ENCODE results near the gene ATG10. TPM values are rescaled to one million over a fixed set of nuclear protein-coding genes. Genes with fewer than 3 reads are reported as not detected.

ATG10 gene
- total RNA-seq, 2 donors from 2014 or later: 3.2 to 16.7 TPM

- H3K4me3 ChIP-seq: peak within 1 kb of the TSS; percentile 58 to 87
- DNase-seq (ENCODE audit: low spot score): peak; percentile 84
- no peaks in the 10 kb centered on the region for H3K9me3 ChIP-seq
- peaks cover 5 to 9% of the 10 kb centered on the region in 2 donors for H3K36me3 ChIP-seq
- WGBS: under 1% methylated on average over 60 of the region's 60 CpGs
- H3K27me3 ChIP-seq (replicated peaks; ENCODE audit: insufficient read depth): no peaks in the 10 kb centered on the region
- H3K4me1 ChIP-seq (replicated peaks): no peaks in the 10 kb centered on the region
- intact Hi-C loops (cut with DNase I): no loop called here
- peak within 1 kb of the TSS; percentile 74 to 81 for H3K27ac ChIP-seq
- TF ChIP-seq CTCF (IDR thresholded peaks at IDR 0.05) (peak in 2 of 4 experiments; percentile 6 to 19), POLR2A (IDR thresholded peaks at IDR 0.05) (peak; percentile 60), POLR2AphosphoS5 (IDR thresholded peaks at IDR 0.05) (peak; percentile 89)
Measured at GRCh38 chr5:82277987-82278710, 306.3 kb downstream of the ATG10 start, which contains the start of gene RPS23. RPS23 (minus strand) TSS chr5:82278354; CDS start chr5:82278323, 31 bp downstream.

GRCh38 chr5:82278711-82279370 is 307.0 kb downstream of the ATG10 start:
- WGBS: 31% methylated on average over 19 of the region's 19 CpGs
- peak overlapping the region; percentile 74 to 81 for H3K27ac ChIP-seq
- peak overlapping the region; percentile 58 to 87 for H3K4me3 ChIP-seq
- H3K9me3 ChIP-seq: no peaks in the 10 kb centered on the region
- DNase-seq (ENCODE audit: low spot score): no peak
- no peaks in the 10 kb centered on the region for H3K27me3 ChIP-seq (replicated peaks; ENCODE audit: insufficient read depth)
- no peaks in the 10 kb centered on the region for H3K4me1 ChIP-seq (replicated peaks)
- peaks cover 5 to 9% of the 10 kb centered on the region in 2 donors for H3K36me3 ChIP-seq
- intact Hi-C loops (cut with DNase I): no loop called here
- TF ChIP-seq POLR2AphosphoS5 (IDR thresholded peaks at IDR 0.05) (no peak), POLR2A (IDR thresholded peaks at IDR 0.05) (no peak), CTCF (IDR thresholded peaks at IDR 0.05) (no peak)

GRCh38 chr5:82283893-82284292 is 312.1 kb downstream of the ATG10 start:
- WGBS: 69% methylated on average over 2 of the region's 2 CpGs
- no peak for TF ChIP-seq POLR2AphosphoS5 (IDR thresholded peaks at IDR 0.05)
- TF ChIP-seq POLR2A (IDR thresholded peaks at IDR 0.05): no peak
- TF ChIP-seq CTCF (IDR thresholded peaks at IDR 0.05): no peak
- no peak overlapping the region for H3K4me3 ChIP-seq
- H3K4me1 ChIP-seq (replicated peaks): no peaks in the 10 kb centered on the region
- DNase-seq (ENCODE audit: low spot score): no peak
- H3K36me3 ChIP-seq: no peaks in the 10 kb centered on the region
- no peaks in the 10 kb centered on the region for H3K9me3 ChIP-seq
- H3K27me3 ChIP-seq (replicated peaks; ENCODE audit: insufficient read depth): no peaks in the 10 kb centered on the region
- no peak overlapping the region for H3K27ac ChIP-seq
- intact Hi-C loops (cut with DNase I): no loop called here

GRCh38 chr5:82285206-82285605 is 313.4 kb downstream of the ATG10 start:
- WGBS: 96% methylated on average over 6 of the region's 6 CpGs
- DNase-seq (ENCODE audit: low spot score): no peak
- H3K9me3 ChIP-seq: no peaks in the 10 kb centered on the region
- intact Hi-C loops (cut with DNase I): no loop called here
- no peaks in the 10 kb centered on the region for H3K27me3 ChIP-seq (replicated peaks; ENCODE audit: insufficient read depth)
- H3K27ac ChIP-seq: no peak overlapping the region
- no peaks in the 10 kb centered on the region for H3K4me1 ChIP-seq (replicated peaks)
- no peaks in the 10 kb centered on the region for H3K36me3 ChIP-seq
- H3K4me3 ChIP-seq: no peak overlapping the region
- no peak for TF ChIP-seq CTCF (IDR thresholded peaks at IDR 0.05)
- no peak for TF ChIP-seq POLR2A (IDR thresholded peaks at IDR 0.05)
- no peak for TF ChIP-seq POLR2AphosphoS5 (IDR thresholded peaks at IDR 0.05)

Measured in prostate gland (tissue), 2 donors.